NT2/D1 (cell line): ENCODE results near the gene KMT2C.

Experiments used
- SUZ12 ChIP-seq: IDR thresholded peaks from 2 replicates; pipeline ENCODE4 v1.6.1; 2011; ENCODE audit not compliant: insufficient read length, insufficient read depth; ENCODE audit errors: extremely low read depth
- YY1 ChIP-seq: IDR thresholded peaks from 2 replicates; pipeline ENCODE4 v1.6.1; 2011; ENCODE audit not compliant: insufficient read length, insufficient read depth
- ZNF274 ChIP-seq: IDR thresholded peaks from 2 replicates; pipeline ENCODE4 v1.6.1; 2011; ENCODE audit warnings: mild to moderate bottlenecking, low read depth, low read length

- TF ChIP-seq YY1 = no peak
- no peak for TF ChIP-seq ZNF274
- no peak for TF ChIP-seq SUZ12
These were observed 28.7 kb upstream of the KMT2C start for GRCh38 chr7:152464312-152465118.
